HT-29 (cell line): Measurements from ENCODE around the gene MISFA. TPM values are rescaled to one million over a fixed set of nuclear protein-coding genes. Genes with fewer than 3 reads are reported as not detected.
"Not testable (repeated sequence)": the region's sequence is repeated elsewhere in the genome, so short reads cannot be mapped to it uniquely, and the experiment has no call there.

Experiments
- DNase-seq: peaks from one replicate; pipeline ENCODE4 v3.0.0-alpha.2; 2015; ENCODE audit warnings: low spot score
- total RNA-seq: library from RNA; depleted of rRNA; stranded (reverse); fragments of >200 nt; shearing (Covaris generic); gene quantifications from 2 replicates; pipeline ENCODE4 v1.2.3, GENCODE V29; 2014; rRNA removed

MISFA gene
- total RNA-seq, 1 experiment from 2014 or later: 1.0 TPM

GRCh38 chr11:18617688-18618341 is 18.2 kb downstream of the MISFA start:
- no peak for DNase-seq

GRCh38 chr11:18618342-18619025 is 18.9 kb downstream of the MISFA start:
- DNase-seq: no peak

GRCh38 chr11:18623707-18624106 is 24.1 kb downstream of the MISFA start:
- DNase-seq: no peak

- DNase-seq: no peak
These were observed 24.6 kb downstream of the MISFA start for GRCh38 chr11:18624161-18624560.

DNA sequence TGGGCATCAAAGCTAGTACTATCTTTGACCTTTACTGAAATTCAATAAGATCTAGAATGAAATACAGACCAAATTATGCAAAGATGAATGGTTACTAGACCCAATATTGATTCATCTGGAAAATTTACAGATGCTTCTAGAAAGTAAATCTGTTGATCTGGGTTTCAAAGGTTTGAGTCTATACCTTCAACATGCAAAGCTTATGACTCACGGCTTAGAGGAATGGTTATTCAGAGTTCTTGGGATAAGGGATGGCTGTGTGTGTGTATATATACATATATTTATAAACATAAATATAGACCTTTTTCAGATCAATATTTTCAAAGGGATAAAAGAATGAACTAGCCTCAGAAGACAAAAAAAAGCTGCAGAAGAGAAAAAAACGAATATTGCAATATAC is 33.3 kb downstream of the MISFA start:
- DNase-seq: no peak

GRCh38 chr11:18633256-18634139 is 33.9 kb downstream of the MISFA start:
- DNase-seq: no peak

DNA sequence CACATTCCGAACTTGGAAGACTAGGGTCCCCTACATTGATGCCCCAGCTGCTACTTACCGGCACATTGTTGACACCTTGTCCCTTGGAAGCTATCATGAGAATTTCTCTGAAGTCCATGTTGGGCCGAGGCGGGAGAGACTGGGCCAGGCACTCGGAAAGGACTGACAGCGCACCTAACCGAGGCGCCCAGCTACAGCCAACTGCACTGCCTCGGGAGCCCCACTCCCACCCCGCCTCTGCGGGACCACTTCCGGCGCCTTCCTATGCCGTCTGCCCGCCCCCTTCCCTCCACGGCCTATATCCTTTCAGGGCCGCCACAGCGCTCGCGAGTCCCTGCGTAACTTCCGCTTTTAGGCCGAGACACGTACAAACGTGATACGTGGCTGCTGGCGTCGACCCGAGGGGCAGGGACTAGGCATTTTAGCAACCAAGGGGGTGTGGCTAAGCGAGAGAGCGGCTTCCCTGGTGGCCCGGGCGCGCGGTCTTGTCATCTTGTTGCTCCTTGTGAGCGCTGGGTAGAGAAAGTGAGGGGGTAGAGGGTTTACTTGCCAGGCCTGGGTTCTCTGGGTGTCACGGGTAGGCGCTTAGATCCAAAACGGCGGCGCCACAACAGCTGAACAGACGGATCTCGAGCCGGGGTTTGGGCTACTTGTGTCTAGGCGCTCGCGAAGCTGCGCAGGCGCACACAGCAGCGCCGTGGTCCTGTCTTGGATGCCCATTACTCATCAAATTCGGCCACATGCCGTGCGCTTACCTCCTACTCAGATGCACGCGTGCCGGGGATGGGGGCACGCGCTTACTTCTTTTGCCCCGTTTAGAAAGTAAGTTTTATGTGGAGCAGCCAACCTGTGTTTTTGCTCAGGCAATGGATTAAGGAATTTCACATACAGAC is 34.8 kb downstream of the MISFA start, which contains the start of gene SPTY2D1:
Gene SPTY2D1 (minus strand): TSS at position 203 of the 893 bp plus-strand sequence. CDS start 85 bp downstream, at position 118.
- peak; percentile 99 for DNase-seq

DNA sequence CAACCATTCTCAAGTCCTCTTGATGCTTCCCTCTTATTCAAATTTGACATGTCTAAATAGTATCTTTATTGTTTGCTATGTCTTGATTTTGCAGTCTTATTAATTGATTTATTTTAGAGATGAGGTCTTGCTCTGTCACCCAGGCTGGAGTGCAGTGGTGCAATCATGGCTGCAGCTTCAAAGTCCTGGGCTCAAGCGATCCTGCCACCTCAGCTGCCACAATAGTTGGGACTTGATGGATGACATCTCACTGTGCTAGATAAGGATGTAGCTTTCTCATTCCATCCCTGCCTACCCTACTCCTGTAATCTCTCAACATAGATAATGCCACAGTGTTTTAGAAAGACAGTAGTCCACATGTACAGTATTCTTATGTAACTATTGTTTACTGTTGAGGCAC is 42.1 kb downstream of the MISFA start:
- no peak for DNase-seq

GRCh38 chr11:18643034-18643433 is 43.4 kb downstream of the MISFA start:
- DNase-seq: not testable (repeated sequence)

GRCh38 chr11:18650353-18650752 is 50.8 kb downstream of the MISFA start:
- DNase-seq: no peak

DNA sequence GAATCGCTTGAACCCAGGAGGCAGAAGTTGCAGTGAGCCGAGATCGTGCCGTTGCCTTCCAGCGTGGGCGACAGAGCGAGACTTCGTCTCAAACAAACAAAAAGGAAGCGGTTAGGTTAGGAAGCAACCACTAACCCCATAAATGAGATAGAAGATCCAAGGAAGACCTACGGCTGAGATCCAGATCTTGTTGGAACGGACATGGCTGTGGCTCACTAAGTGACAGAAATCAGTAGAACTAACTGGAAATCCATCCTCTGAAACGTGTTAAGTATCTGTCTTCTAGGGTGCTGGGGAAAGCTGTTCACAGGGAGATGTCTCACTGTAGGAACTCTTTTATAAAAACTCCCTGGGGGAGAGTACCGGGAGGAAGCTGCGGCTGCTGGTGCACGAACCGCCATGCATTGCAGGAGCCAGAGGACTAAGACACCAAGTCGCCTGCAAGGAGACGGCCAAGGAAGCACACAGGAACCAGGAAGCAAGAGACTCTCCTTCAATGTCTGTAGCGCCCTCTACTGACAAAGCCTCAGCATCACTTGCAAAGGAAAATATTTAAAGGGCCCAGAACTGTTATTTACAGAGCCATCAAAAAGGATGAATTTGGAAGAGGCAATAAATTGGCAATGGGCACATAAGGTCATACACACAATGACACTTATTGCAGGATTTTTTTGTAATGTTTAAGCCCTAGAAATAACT is 51.4 kb downstream of the MISFA start:
- peak; percentile 74 for DNase-seq

Other genes with a start within 250 kb of the MISFA start
- 295 and 327 TPM in 2 replicates for gene LDHA, start 205.2 kb upstream of the MISFA start, total RNA-seq
- gene LDHC, start 187.5 kb upstream of the MISFA start, total RNA-seq: not detected in 2 replicates
- gene LDHAL6A, start 143.9 kb upstream of the MISFA start, total RNA-seq: not detected in 2 replicates
- gene TSG101, start 72.8 kb upstream of the MISFA start, total RNA-seq: 73.0 and 80.0 TPM in 2 replicates
- gene UEVLD, start 11.1 kb upstream of the MISFA start, total RNA-seq: 10.5 and 11.3 TPM in 2 replicates
- 25.4 and 25.5 TPM in 2 replicates for gene SPTY2D1, start 34.6 kb downstream of the MISFA start, total RNA-seq
- 3.1 and 5.6 TPM in 2 replicates for gene TMEM86A, start 99.0 kb downstream of the MISFA start, total RNA-seq
- gene IGSF22, start 126.4 kb downstream of the MISFA start, total RNA-seq: 0.03 and 1.8 TPM in 2 replicates
- not detected in 2 replicates for gene PTPN5, start 192.0 kb downstream of the MISFA start, total RNA-seq